Measurements from ENCODE around the gene KRT82.
"Not testable (repeated sequence)": the region's sequence is repeated elsewhere in the genome, so short reads cannot be mapped to it uniquely, and the experiment has no call there.

Gene KRT82

GRCh38 chr12:52347016-52347415 lies 59.1 kb downstream of the KRT82 start:
- no peak overlapping the region for H3K4me3 ChIP-seq (ENCODE audit: control insufficient read depth, low read depth, low read length)
- DNase-seq (ENCODE audit: low read depth): no peak
- no peak for TF ChIP-seq CTCF (conservative IDR thresholded peaks at IDR 0.05; ENCODE audit: control insufficient read depth, insufficient read depth, low read depth, low read length)

GRCh38 chr12:52346593-52346992 lies 59.5 kb downstream of the KRT82 start:
- TF ChIP-seq CTCF (conservative IDR thresholded peaks at IDR 0.05; ENCODE audit: control insufficient read depth, insufficient read depth, low read depth, low read length): no peak
- DNase-seq (ENCODE audit: low read depth): no peak
- no peak overlapping the region for H3K4me3 ChIP-seq (ENCODE audit: control insufficient read depth, low read depth, low read length)

GRCh38 chr12:52345041-52345440 lies 61.1 kb downstream of the KRT82 start:
- not testable (repeated sequence) for DNase-seq (ENCODE audit: low read depth); H3K4me3 ChIP-seq (ENCODE audit: control insufficient read depth, low read depth, low read length)

- no peak overlapping the region for H3K4me3 ChIP-seq (ENCODE audit: control insufficient read depth, low read depth, low read length)
- TF ChIP-seq CTCF (conservative IDR thresholded peaks at IDR 0.05; ENCODE audit: control insufficient read depth, insufficient read depth, low read depth, low read length): no peak
- no peak for DNase-seq (ENCODE audit: low read depth)
Observed at GRCh38 chr12:52344111-52344510, 62.0 kb downstream of the KRT82 start.

Measured in fibroblast of mammary gland (primary cell).